ENCODE measurements around the gene PA2G4. TPM values are rescaled to one million over a fixed set of nuclear protein-coding genes. Genes with fewer than 3 reads are reported as not detected.

PA2G4 gene
- total RNA-seq, 1 experiment from 2014 or later, result 205 TPM

- no peak for DNase-seq (ENCODE audit: unreplicated experiment)
- no peak overlapping the region for H3K4me3 Mint-ChIP-seq (ENCODE audit: unreplicated experiment)
- ChIA-PET CTCF (interaction anchor here (0.7 kb wide), 1 partner anchor 54 kb away, joined by 6 read pairs; no protein-coding TSS in a partner anchor), POLR2A (no interaction called here)
- no peaks in the 10 kb centered on the region for H3K9me3 Mint-ChIP-seq (ENCODE audit: unreplicated experiment)
- H3K36me3 Mint-ChIP-seq (ENCODE audit: insufficient read depth, unreplicated experiment), result peaks cover 12% of the 10 kb centered on the region
- H3K27ac Mint-ChIP-seq (ENCODE audit: low read depth, unreplicated experiment), result no peak overlapping the region
- H3K4me1 Mint-ChIP-seq (ENCODE audit: insufficient read depth, unreplicated experiment), result peaks cover 5% of the 10 kb centered on the region
- no peaks in the 10 kb centered on the region for H3K27me3 Mint-ChIP-seq (ENCODE audit: insufficient read depth, unreplicated experiment)
- no peak for TF ChIP-seq CTCF (IDR thresholded peaks at IDR 0.05; ENCODE audit: unreplicated experiment)
- intact Hi-C loops (cut with micrococcal nuclease), result no loop called here
- BruUV-seq (replicated peaks), result no TSS peak
These were observed 5.8 kb upstream of the PA2G4 start for GRCh38 chr12:56098592-56098991.

- POLR2A ChIA-PET, result interaction anchor here (1.0 kb wide), 1 partner anchor 14 kb away, joined by 3 read pairs; no protein-coding TSS in a partner anchor
- BruUV-seq (replicated peaks), result no TSS peak
- intact Hi-C loops (cut with micrococcal nuclease), result no loop called here
- CTCF ChIA-PET, result interaction anchor here (1.4 kb wide), 1 partner anchor 18 kb away, joined by 3 read pairs; the partner anchor contains the start of gene ZC3H10
- Mint-ChIP-seq H3K4me3 (ENCODE audit: unreplicated experiment) (no peak overlapping the region), H3K9me3 (ENCODE audit: unreplicated experiment) (no peaks in the 10 kb centered on the region), H3K27ac (ENCODE audit: low read depth, unreplicated experiment) (no peak overlapping the region), H3K36me3 (ENCODE audit: insufficient read depth, unreplicated experiment) (peaks cover 22% of the 10 kb centered on the region), H3K4me1 (ENCODE audit: insufficient read depth, unreplicated experiment) (peaks cover 6% of the 10 kb centered on the region), H3K27me3 (ENCODE audit: insufficient read depth, unreplicated experiment) (no peaks in the 10 kb centered on the region)
- no peak for DNase-seq (ENCODE audit: unreplicated experiment)
- TF ChIP-seq CTCF (IDR thresholded peaks at IDR 0.05; ENCODE audit: unreplicated experiment), result no peak
These were observed 4.6 kb upstream of the PA2G4 start for GRCh38 chr12:56099787-56100186.

GRCh38 chr12:56101045-56101444 lies 3.3 kb upstream of the PA2G4 start:
- intact Hi-C loops (cut with micrococcal nuclease), result no loop called here
- no peaks in the 10 kb centered on the region for H3K9me3 Mint-ChIP-seq (ENCODE audit: unreplicated experiment)
- peaks cover 22% of the 10 kb centered on the region for H3K36me3 Mint-ChIP-seq (ENCODE audit: insufficient read depth, unreplicated experiment)
- no peak for DNase-seq (ENCODE audit: unreplicated experiment)
- no peak overlapping the region for H3K4me3 Mint-ChIP-seq (ENCODE audit: unreplicated experiment)
- no peak for TF ChIP-seq CTCF (IDR thresholded peaks at IDR 0.05; ENCODE audit: unreplicated experiment)
- ChIA-PET CTCF (no interaction called here), POLR2A (interaction anchor here (2.1 to 5.4 kb wide), 2 partner anchors 10 to 21 kb away, joined by 9 to 66 read pairs; partner anchors contain the start of gene ERBB3)
- no TSS peak for BruUV-seq (replicated peaks)
- no peak overlapping the region for H3K27ac Mint-ChIP-seq (ENCODE audit: low read depth, unreplicated experiment)
- H3K4me1 Mint-ChIP-seq (ENCODE audit: insufficient read depth, unreplicated experiment), result peaks cover 6% of the 10 kb centered on the region
- no peaks in the 10 kb centered on the region for H3K27me3 Mint-ChIP-seq (ENCODE audit: insufficient read depth, unreplicated experiment)

GRCh38 chr12:56102683-56103065 lies 1.7 kb upstream of the PA2G4 start:
- Mint-ChIP-seq H3K27ac (ENCODE audit: low read depth, unreplicated experiment) (no peak overlapping the region), H3K4me3 (ENCODE audit: unreplicated experiment) (peak overlapping the region; percentile 97), H3K9me3 (ENCODE audit: unreplicated experiment) (no peaks in the 10 kb centered on the region), H3K27me3 (ENCODE audit: insufficient read depth, unreplicated experiment) (no peaks in the 10 kb centered on the region), H3K4me1 (ENCODE audit: insufficient read depth, unreplicated experiment) (peaks cover 9% of the 10 kb centered on the region), H3K36me3 (ENCODE audit: insufficient read depth, unreplicated experiment) (peaks cover 38% of the 10 kb centered on the region)
- intact Hi-C loops (cut with micrococcal nuclease), result loop anchor here (1.0 kb wide), 1 partner anchor 23 kb away; no protein-coding TSS in a partner anchor
- no peak for DNase-seq (ENCODE audit: unreplicated experiment)
- TF ChIP-seq CTCF (IDR thresholded peaks at IDR 0.05; ENCODE audit: unreplicated experiment), result no peak
- POLR2A ChIA-PET, result interaction anchor here (0.6 to 10.0 kb wide), 13 partner anchors 8 to 286 kb away, joined by 3 to 249 read pairs (median 15); partner anchors contain the start of genes ERBB3, ESYT1, RPL41 and SUOX
- CTCF ChIA-PET, result interaction anchor here (0.7 to 3.4 kb wide), 5 partner anchors 11 to 356 kb away, joined by 3 to 24 read pairs (median 4); no protein-coding TSS in a partner anchor
- no TSS peak for BruUV-seq (replicated peaks)

Measured in MCF 10A (cell line).